GM13976 (cell line): ENCODE results near the gene OGFR.

Experiments used
- DNase-seq: peaks from one replicate; pipeline ENCODE4 v3.0.0; 2012; ENCODE audit warnings: low spot score
- in situ Hi-C: fragments of 300-500 bp; cut with MboI; formaldehyde crosslinking; loops from one replicate; pipeline ENCODE4 v1.12.0; 2022; ENCODE audit warnings: low sequenced_read_pairs, mixed read lengths, inconsistent platforms; ENCODE audit not compliant: unreplicated experiment
- TF ChIP-seq, protein P1 (sequence below): IDR thresholded peaks from 2 replicates; pipeline ENCODE4 v1.5.1; 2012; ENCODE audit warnings: borderline replicate concordance, mild to moderate bottlenecking; ENCODE audit not compliant: insufficient read depth; ENCODE audit errors: extremely low read depth, missing control alignments, control extremely low read depth

Gene OGFR

GRCh38 chr20:62787321-62787720 lies 17.3 kb upstream of the OGFR start:
- in situ Hi-C loops = loop anchor here (25.0 kb wide), 1 partner anchor 125 kb away; no protein-coding TSS in a partner anchor
- TF ChIP-seq, protein P1, sequence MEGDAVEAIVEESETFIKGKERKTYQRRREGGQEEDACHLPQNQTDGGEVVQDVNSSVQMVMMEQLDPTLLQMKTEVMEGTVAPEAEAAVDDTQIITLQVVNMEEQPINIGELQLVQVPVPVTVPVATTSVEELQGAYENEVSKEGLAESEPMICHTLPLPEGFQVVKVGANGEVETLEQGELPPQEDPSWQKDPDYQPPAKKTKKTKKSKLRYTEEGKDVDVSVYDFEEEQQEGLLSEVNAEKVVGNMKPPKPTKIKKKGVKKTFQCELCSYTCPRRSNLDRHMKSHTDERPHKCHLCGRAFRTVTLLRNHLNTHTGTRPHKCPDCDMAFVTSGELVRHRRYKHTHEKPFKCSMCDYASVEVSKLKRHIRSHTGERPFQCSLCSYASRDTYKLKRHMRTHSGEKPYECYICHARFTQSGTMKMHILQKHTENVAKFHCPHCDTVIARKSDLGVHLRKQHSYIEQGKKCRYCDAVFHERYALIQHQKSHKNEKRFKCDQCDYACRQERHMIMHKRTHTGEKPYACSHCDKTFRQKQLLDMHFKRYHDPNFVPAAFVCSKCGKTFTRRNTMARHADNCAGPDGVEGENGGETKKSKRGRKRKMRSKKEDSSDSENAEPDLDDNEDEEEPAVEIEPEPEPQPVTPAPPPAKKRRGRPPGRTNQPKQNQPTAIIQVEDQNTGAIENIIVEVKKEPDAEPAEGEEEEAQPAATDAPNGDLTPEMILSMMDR = no peak
- no peak for DNase-seq

DNA sequence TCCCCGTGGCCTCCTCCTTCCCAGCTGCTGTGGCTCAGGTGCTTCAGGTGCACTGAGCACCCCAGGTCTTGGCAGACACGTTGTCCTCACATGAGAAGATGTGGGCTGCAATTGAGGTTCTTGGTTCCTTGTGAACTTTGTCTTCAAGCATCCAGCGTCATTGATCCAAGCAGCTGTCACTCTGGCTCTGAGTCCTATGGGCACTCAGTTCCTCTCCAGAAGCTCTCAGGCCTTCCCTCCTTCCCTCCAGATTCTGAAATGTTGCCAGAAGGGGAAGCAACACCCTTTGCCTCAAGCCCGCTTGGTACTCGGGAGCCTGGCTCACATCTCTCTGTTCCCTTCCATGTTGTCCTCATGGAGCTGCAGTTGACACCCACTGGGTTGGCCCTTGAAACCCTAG lies 16.8 kb upstream of the OGFR start:
- in situ Hi-C loops = loop anchor here (25.0 kb wide), 1 partner anchor 126 kb away; no protein-coding TSS in a partner anchor
- DNase-seq = no peak
- TF ChIP-seq, protein P1 = no peak

DNA sequence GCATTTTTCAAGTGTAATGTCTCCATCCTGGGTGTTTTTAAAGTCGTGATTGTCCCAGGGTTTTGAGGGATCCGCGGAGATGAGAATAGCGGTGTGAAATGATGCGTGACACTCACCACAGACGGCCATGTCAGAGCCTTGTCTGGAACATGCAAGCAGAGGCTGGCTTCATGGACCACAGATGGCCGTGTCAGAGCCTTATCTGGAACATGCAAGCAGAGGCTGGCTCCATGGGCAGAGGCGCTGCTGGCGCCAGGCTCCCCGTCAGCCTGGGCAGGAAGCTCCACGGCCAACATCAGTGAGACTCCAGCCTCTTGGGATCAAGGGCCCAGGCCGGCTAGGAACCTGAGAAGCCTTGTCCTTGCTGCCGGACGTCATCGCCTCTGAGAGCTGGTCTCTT lies 16.0 kb upstream of the OGFR start:
- TF ChIP-seq, protein P1 = no peak
- DNase-seq = no peak
- in situ Hi-C loops = loop anchor here (25.0 kb wide), 1 partner anchor 126 kb away; no protein-coding TSS in a partner anchor

DNA sequence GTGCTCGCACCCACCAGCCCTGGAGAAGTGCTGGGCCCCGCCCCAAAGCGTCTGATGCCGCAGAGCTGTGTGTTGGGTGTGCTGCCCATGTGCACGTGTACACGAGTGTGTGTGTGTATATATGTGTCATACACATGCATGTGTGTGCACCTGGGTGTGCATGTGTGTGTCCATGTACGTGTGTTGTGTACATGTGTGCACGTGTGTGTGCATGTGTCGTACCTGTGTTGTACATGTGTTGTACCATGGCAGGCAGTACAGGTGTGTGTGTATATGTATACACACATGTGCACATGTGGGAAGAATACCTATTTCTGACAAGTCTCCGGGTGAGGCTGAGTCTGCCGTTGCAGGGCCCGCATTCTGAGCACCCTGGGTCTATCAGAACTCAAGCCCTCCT lies 14.6 kb upstream of the OGFR start:
- DNase-seq = no peak
- in situ Hi-C loops = loop anchor here (25.0 kb wide), 1 partner anchor 128 kb away; no protein-coding TSS in a partner anchor
- TF ChIP-seq, protein P1 = no peak

DNA sequence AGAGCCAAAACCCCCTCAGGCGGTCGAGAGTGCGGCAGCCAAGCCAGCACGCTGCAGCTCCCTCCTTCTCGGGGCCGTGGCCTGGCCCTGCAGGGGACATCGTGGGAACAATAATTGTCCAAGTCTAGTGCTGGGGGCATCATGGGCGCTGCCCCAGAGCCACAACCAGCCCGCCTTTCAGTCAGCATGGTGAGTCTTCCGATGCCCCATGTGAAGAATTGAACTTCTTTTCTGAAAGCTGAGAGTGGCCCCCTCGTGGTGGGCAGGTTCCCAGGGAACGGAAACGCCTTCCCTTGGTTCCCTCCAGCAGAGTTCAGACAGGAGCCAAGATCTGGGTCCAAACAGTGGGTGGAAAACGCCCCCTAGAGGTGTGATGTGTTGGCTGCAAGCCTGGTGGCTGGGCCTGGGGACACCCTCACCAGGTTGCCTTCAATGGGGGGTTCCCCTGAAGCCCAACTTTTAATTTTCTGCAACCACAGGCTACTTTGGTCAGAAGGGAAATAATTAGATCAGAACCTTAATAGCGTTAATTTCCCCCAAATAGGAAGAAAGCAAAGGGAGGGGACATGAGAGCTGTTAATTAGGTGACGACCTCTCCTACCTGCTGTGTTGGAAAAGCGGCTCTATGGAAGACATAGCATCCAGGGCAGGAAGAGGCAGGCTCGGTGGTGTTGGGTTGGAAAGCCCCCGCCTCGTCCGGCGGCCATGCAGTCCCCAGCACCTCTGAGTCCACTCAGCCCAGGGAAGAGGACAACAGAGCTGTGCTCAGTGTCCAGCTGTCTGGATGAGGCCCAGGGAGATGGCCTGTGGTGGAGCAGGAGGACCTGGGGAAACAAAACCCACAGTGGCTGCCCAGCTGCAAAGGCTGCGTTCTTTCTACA lies 13.1 kb upstream of the OGFR start:
- in situ Hi-C loops = loop anchor here (25.0 kb wide), 1 partner anchor 129 kb away; no protein-coding TSS in a partner anchor
- TF ChIP-seq, protein P1 = peak; percentile 81
- peak; percentile 84 for DNase-seq

GRCh38 chr20:62792182-62792939 lies 12.3 kb upstream of the OGFR start:
- in situ Hi-C loops = loop anchor here (25.0 kb wide), 1 partner anchor 130 kb away; no protein-coding TSS in a partner anchor
- TF ChIP-seq, protein P1 = no peak
- DNase-seq = no peak
